GM19025 (cell line): ENCODE data around the gene SPEF2.
"Not testable (repeated sequence)": the region's sequence is repeated elsewhere in the genome, so short reads cannot be mapped to it uniquely, and the experiment has no call there.

Experiments used
- ATAC-seq: cut with Tn5 transposase; IDR thresholded peaks from one replicate; pipeline ENCODE4 v1.9.1; 2021; ENCODE audit warnings: mild to moderate bottlenecking, low read depth, moderate library complexity; ENCODE audit not compliant: unreplicated experiment

The SPEF2 gene

GRCh38 chr5:35656721-35657120 is 39.1 kb downstream of the SPEF2 start:
- no peak for ATAC-seq

- ATAC-seq = no peak
These were observed 40.2 kb downstream of the SPEF2 start for GRCh38 chr5:35657877-35658276.

DNA sequence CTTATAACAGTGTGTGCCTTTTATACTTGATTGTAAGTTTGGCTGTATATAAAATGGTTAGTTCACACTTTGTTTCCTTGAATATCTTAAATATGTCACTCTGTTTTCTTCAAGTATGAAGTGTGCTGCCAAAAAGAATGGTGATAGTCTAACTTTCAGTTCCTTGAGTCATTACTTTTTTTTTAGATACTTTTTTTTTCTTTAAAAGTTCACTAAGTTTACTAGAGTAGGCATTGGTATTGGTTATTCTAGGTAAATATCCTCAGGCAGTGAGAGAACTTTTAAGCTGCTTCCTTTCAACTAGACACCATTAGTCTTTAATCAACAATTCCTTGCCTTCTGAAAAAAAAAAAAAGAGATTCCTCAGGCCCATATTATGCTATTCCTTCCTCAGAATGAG is 41.9 kb downstream of the SPEF2 start:
- no peak for ATAC-seq

DNA sequence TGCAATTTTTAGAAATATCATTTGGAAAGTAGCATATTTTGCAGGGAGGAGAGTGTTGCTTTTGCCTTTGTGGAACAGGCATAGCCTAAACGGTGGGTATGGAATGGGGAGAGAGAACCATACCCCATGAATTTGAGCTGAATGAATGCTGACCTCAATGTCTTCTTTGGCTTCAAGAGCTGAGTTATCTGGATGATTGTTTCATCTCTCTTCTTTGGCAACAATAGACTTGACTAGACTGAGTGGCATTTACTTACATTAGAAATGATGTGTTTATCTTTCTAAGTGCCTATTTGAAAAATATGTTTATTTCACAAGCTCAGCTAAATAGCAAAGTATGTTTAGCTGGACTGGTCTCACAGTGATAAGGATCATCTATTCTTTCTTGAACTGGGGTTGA is 42.8 kb downstream of the SPEF2 start:
- no peak for ATAC-seq

DNA sequence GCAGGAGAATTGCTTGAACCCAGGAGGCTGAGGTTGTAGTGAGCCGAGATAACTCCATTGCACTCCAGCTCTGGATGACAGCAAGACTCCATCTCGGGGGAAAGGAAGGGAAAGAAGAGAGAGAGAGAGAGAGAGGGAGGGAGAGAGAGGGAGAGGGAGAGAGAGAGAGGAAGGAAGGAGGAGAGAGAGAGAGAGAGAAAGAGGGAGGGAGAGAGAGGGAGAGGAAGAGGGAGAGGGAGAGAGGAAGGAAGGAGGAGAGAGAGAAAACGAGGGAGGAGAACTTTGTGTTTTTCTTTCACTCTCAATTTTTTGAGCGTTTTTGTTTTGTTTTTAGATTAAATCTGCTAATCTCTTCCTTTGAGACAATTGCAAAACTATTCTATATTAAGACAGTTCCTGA is 46.9 kb downstream of the SPEF2 start:
- ATAC-seq = no peak

DNA sequence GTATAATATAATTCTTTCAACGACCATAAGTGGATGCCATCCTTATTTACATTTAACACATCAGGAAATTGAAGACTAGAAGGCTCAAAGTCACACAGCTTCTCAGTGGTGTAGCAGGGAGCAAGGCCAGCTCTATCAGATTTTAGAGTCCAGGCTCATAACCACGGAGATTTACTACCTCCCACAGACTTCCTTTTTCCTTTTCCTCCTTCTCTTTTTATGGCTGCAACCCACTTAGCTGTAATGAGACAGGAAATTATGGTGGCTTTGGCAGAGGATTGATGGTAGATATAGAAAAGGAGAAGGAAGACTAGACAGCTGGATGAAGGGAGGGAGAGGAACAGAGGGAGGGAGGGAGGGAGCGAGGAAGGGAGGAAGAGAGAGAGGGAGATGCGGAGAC is 47.4 kb downstream of the SPEF2 start:
- no peak for ATAC-seq

GRCh38 chr5:35668319-35668718 is 50.7 kb downstream of the SPEF2 start:
- no peak for ATAC-seq

- no peak for ATAC-seq
These were observed 51.1 kb downstream of the SPEF2 start for GRCh38 chr5:35668794-35669193.

GRCh38 chr5:35671541-35672295 is 54.1 kb downstream of the SPEF2 start:
- no peak for ATAC-seq

DNA sequence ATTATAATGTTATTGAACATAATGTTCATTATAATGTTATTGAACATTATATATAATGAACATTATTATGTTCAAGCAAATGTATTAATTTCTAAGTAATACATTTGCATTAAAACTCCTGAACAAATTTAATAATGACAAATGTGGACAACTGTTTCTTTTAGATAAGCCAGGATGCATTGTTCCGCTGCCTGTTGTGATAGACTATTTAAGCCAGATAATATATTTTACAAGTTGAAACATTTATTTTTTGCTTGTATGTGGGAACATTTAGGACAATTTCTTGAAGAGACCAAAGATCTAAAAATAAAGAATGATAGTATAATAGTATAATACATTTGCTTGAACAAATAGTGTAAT is 54.6 kb downstream of the SPEF2 start:
- ATAC-seq = not testable (repeated sequence)

- ATAC-seq = no peak
These were observed 55.3 kb downstream of the SPEF2 start for GRCh38 chr5:35672995-35673394.

DNA sequence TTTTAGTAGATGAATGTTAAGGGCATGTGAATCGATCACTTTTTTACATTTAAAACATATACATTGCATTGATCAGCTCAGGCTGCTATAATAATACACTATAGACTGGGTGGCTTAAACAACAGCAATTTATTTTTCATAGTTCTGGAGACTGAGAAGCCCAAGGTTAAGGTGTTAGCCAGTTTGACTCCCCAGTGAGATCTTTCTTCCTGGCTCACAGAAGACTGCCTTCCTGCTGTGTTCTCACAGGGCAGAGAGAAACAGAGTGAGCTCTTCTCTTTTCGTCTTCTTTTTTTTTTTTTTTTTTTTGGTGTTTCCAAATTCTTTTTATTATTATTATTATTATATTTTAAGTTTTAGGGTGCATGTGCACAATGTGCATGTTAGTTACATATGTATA is 56.4 kb downstream of the SPEF2 start:
- ATAC-seq = no peak

- no peak for ATAC-seq
These were observed 57.7 kb downstream of the SPEF2 start for GRCh38 chr5:35675392-35675791.

- no peak for ATAC-seq
These were observed 60.2 kb downstream of the SPEF2 start for GRCh38 chr5:35677878-35678277.

- no peak for ATAC-seq
These were observed 61.0 kb downstream of the SPEF2 start for GRCh38 chr5:35678661-35679060.

DNA sequence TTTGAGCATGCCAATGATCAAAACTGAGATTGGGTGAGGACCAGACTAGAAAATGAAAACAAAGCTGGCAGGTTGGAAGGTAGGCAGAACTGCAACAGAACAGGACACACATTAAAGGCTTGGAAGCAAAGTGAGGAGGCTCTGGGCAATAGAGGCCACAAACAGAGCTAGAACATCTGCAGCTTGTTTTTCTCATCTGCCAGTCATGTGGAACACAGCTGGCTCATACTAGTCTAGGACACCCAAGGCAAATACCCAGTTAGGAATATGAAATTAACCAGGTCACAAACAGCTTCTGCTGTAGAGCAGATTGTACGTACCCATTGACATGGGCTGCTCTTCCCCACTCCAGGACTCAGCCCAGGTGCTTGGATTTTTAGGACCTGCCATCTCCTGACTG is 61.7 kb downstream of the SPEF2 start:
- ATAC-seq = no peak

DNA sequence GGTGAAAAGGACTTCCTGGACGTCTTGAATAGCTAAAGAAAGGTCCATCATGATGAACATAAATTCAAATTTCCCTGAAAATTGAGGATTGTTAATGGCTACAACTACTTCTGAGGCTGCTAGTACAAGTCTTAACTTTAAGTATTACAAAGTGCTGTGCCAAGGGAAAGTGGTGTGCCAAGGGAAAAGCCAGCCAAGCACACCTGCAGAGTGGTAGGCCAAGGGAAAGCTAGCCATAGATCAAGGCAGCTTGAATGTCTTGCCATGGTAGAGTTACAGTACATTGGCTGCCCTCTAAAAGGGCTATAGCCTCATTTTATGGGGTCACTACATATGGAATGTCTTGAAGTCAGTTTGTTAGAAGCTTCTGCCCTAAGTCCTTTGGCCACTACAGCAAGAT is 64.2 kb downstream of the SPEF2 start:
- ATAC-seq = no peak

- ATAC-seq = no peak
These were observed 65.8 kb downstream of the SPEF2 start for GRCh38 chr5:35683466-35683865.

- no peak for ATAC-seq
These were observed 67.5 kb downstream of the SPEF2 start for GRCh38 chr5:35685161-35685560.

DNA sequence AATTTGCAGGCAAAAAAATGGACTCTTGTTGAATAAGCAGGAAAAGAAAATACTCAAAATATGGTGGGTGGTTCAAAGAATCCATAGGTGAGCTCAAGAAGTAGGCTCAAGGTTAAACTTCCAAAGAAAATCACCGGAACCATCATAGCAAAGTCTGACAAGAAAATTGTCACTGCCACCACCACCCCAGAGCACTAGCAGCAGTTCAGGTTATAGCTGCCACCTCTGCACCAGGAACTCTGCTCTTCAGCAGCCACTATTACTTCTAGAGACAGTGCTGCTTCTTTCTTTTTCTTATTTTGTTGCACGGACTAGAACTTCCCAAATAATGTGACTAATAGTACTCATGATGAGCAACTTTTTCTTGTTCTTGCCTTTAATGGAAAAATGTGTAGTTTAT is 70.3 kb downstream of the SPEF2 start:
- no peak for ATAC-seq

DNA sequence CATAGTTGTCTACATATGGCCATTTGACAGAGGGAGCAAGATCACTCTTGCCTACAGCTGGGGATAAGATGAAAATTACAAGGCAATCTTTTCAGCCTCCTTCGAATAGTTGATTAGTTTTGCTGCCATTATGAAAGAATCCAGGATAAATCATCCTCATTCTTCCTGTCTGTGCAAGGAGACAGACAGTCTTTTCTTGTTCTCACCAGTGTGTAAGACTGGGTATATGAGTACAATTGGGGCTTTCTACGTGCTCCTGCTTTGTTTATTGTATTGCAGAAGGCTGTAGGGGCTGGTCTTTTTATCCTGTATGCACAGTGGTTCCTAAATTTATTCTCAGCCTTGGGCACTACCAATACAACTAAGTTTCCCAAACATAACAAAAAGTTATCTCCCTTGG is 76.8 kb downstream of the SPEF2 start:
- no peak for ATAC-seq

- no peak for ATAC-seq
These were observed 80.6 kb downstream of the SPEF2 start for GRCh38 chr5:35698047-35698808.
